GM21526 (cell line): ENCODE measurements around the gene ITPA.

Experiments
- ATAC-seq: cut with Tn5 transposase; IDR thresholded peaks from one replicate; pipeline ENCODE4 v1.9.1; 2021; ENCODE audit warnings: moderate library complexity; ENCODE audit not compliant: unreplicated experiment, low FRiP score

Gene ITPA

GRCh38 chr20:3209257-3209945, at the start of gene ITPA:
ITPA (plus strand) TSS chr20:3209498; CDS start chr20:3209552, 54 bp downstream.
- ATAC-seq = no peak

GRCh38 chr20:3160418-3160817, 48.9 kb upstream of the ITPA start:
- ATAC-seq = no peak

- no peak for ATAC-seq
Observed at GRCh38 chr20:3161316-3162079, 47.8 kb upstream of the ITPA start.

- no peak for ATAC-seq
Observed at GRCh38 chr20:3162080-3162611, 47.2 kb upstream of the ITPA start.

GRCh38 chr20:3163099-3164042, 45.9 kb upstream of the ITPA start:
- no peak for ATAC-seq

GRCh38 chr20:3164043-3164762, 45.1 kb upstream of the ITPA start:
- ATAC-seq = no peak

GRCh38 chr20:3164763-3165410, 44.4 kb upstream of the ITPA start:
- ATAC-seq = no peak

- no peak for ATAC-seq
Observed at GRCh38 chr20:3165473-3166337, 43.6 kb upstream of the ITPA start.

- no peak for ATAC-seq
Observed at GRCh38 chr20:3166338-3166912, 42.9 kb upstream of the ITPA start.

- ATAC-seq = no peak
Observed at GRCh38 chr20:3166913-3167342, 42.4 kb upstream of the ITPA start.

GRCh38 chr20:3167738-3168078, 41.6 kb upstream of the ITPA start:
- no peak for ATAC-seq

GRCh38 chr20:3168079-3168828, 41.0 kb upstream of the ITPA start:
- ATAC-seq = no peak

- no peak for ATAC-seq
Observed at GRCh38 chr20:3168829-3169590, 40.3 kb upstream of the ITPA start.

- ATAC-seq = no peak
Observed at GRCh38 chr20:3171391-3172125, 37.7 kb upstream of the ITPA start.

- no peak for ATAC-seq
Observed at GRCh38 chr20:3172126-3172932, 37.0 kb upstream of the ITPA start.
